Activated naive CD4-positive, alpha-beta T cell treated with anti-CD3 and anti-CD28 coated beads, Interleukin-2, amount 10 ng/mL, durations not matched to agents 7 days and 5 days (primary cell): ENCODE data around the gene ERBB2.
A peak's percentile ranks its signal among the peaks of the same experiment; 100 is the strongest.
"Not testable (repeated sequence)": the region's sequence is repeated elsewhere in the genome, so short reads cannot be mapped to it uniquely, and the experiment has no call there.

Experiments used
- CTCF ChIA-PET: fragments of 350-600 bp; sonication (Branson Sonifier 250); formaldehyde crosslinking; loops from one replicate; lab custom pipeline; 2021; ENCODE audit warnings: antibody characterized with exemption; lab: Charles Lee
- DNase-seq: peaks from one replicate; pipeline ENCODE4 v3.0.0-alpha.2; 2020
- H3K27ac Mint-ChIP-seq: one replicate; pipeline ENCODE4 v1.8.0; 2021; ENCODE audit warnings: mild to moderate bottlenecking, moderate library complexity, mixed read lengths
- H3K27me3 Mint-ChIP-seq: one replicate; pipeline ENCODE4 v1.8.0; 2021; ENCODE audit warnings: mild to moderate bottlenecking, mixed read lengths
- H3K36me3 Mint-ChIP-seq: one replicate; pipeline ENCODE4 v1.8.0; 2021; ENCODE audit warnings: mixed read lengths
- H3K4me1 Mint-ChIP-seq: one replicate; pipeline ENCODE4 v1.8.0; 2021; ENCODE audit warnings: mixed read lengths
- H3K4me3 Mint-ChIP-seq: one replicate; pipeline ENCODE4 v1.8.0; 2021; ENCODE audit warnings: mild to moderate bottlenecking, moderate library complexity, mixed read lengths
- H3K9me3 Mint-ChIP-seq: one replicate; pipeline ENCODE4 v1.8.0; 2021; ENCODE audit warnings: mixed read lengths

The ERBB2 gene

DNA sequence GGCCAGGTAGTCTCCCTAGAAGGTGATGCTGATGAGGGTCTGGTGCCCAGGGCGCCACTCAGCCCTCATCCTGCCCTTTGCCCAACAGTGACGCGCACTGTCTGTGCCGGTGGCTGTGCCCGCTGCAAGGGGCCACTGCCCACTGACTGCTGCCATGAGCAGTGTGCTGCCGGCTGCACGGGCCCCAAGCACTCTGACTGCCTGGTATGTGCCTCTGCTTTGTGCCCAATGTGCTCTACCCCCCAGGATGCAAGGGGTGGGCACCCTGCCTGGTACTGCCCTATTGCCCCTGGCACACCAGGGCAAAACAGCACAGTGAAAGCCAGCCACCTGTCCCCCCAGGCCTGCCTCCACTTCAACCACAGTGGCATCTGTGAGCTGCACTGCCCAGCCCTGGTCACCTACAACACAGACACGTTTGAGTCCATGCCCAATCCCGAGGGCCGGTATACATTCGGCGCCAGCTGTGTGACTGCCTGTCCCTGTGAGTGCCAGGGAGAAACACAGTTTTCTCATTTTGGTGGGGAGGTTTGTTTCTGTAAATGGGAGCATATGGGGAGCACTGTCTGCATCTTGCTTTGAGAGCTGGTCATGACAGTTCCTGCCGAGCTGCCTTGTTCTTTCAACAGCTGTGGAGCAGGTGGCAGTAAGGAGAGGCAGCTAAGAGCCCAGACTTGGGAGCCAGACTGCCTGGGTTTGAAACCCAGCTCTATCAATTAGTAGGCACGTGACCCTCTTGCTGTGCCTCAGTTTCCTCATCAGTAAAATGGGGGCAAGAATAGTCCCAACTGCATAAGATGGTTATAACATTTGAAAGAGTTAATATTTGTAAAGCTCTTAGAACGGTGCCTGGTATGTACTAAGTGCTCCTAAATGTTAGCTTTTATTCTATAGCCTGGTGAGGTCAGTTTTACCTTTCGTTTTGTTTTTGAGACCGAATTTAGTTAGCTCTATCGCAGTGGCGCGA lies 10.4 kb downstream of the ERBB2 start:
- CTCF ChIA-PET: interaction anchor here (0.9 kb wide), 1 partner anchor 56 kb away, joined by 3 read pairs; no protein-coding TSS in a partner anchor
- Mint-ChIP-seq H3K27ac (peak overlapping the region; percentile 58), H3K4me1 (peaks cover 35% of the 10 kb centered on the region), H3K9me3 (no peaks in the 10 kb centered on the region), H3K36me3 (no peaks in the 10 kb centered on the region), H3K27me3 (peaks cover 21% of the 10 kb centered on the region), H3K4me3 (no peak overlapping the region)
- no peak for DNase-seq

DNA sequence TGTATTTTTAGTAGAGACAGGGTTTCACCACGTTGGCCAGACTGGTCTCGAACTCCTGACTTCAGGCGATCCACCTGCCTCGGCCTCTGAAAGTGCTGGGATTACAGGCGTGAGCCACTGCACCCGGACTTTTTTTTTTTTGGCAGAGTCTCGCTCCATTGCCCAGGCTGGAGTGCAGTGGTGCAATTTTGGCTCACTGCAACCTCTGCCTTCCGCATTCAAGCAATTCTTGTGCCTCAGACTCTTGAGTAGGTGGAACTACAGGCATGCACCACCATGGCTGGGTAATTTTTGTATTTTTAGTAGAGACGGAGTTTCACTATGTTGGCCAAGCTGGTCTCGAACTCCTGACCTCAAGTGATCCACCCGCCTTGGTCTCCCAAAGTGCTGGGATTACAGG lies 11.2 kb downstream of the ERBB2 start:
- DNase-seq, H3K9me3 Mint-ChIP-seq, H3K27ac Mint-ChIP-seq, H3K4me3 Mint-ChIP-seq, H3K36me3 Mint-ChIP-seq: not testable (repeated sequence)
- Mint-ChIP-seq H3K27me3 (peaks cover 21% of the 10 kb centered on the region), H3K4me1 (peaks cover 35% of the 10 kb centered on the region)
- CTCF ChIA-PET: interaction anchor here (0.9 kb wide), 1 partner anchor 57 kb away, joined by 3 read pairs; no protein-coding TSS in a partner anchor

DNA sequence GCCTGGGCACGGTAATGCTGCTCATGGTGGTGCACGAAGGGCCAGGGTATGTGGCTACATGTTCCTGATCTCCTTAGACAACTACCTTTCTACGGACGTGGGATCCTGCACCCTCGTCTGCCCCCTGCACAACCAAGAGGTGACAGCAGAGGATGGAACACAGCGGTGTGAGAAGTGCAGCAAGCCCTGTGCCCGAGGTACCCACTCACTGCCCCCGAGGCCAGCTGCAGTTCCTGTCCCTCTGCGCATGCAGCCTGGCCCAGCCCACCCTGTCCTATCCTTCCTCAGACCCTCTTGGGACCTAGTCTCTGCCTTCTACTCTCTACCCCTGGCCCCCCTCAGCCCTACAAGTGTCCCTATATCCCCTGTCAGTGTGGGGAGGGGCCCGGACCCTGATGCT lies 12.0 kb downstream of the ERBB2 start:
- CTCF ChIA-PET: no interaction called here
- peaks cover 25% of the 10 kb centered on the region for H3K27me3 Mint-ChIP-seq
- no peak for DNase-seq
- no peaks in the 10 kb centered on the region for H3K9me3 Mint-ChIP-seq
- peaks cover 28% of the 10 kb centered on the region for H3K4me1 Mint-ChIP-seq
- no peak overlapping the region for H3K4me3 Mint-ChIP-seq
- H3K27ac Mint-ChIP-seq: no peak overlapping the region
- H3K36me3 Mint-ChIP-seq: no peaks in the 10 kb centered on the region

DNA sequence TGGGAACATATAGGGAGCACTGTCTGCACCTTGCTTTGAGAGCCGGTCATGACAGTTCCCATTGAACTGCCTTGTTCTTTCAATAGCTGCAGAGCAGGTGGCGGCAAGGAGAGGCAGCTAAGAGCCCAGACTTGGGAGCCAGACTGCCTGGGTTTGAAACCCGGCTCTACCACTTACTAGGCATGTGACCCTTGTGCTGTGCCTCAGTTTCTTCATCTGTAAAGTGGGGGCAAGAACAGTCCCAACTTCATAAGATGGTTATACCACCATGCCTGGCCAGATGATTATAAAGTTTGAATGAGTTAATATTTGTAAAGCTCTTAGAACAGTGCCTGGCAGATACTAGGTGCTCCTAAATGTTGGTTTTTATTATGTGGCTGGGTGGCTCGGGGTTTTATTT lies 14.4 kb downstream of the ERBB2 start:
- Mint-ChIP-seq H3K36me3 (no peaks in the 10 kb centered on the region), H3K9me3 (no peaks in the 10 kb centered on the region), H3K27ac (no peak overlapping the region), H3K4me1 (peaks cover 5% of the 10 kb centered on the region), H3K27me3 (peaks cover 33% of the 10 kb centered on the region), H3K4me3 (no peak overlapping the region)
- no peak for DNase-seq
- CTCF ChIA-PET: interaction anchor here (2.1 kb wide), 1 partner anchor 93 kb away, joined by 7 read pairs; no protein-coding TSS in a partner anchor

DNA sequence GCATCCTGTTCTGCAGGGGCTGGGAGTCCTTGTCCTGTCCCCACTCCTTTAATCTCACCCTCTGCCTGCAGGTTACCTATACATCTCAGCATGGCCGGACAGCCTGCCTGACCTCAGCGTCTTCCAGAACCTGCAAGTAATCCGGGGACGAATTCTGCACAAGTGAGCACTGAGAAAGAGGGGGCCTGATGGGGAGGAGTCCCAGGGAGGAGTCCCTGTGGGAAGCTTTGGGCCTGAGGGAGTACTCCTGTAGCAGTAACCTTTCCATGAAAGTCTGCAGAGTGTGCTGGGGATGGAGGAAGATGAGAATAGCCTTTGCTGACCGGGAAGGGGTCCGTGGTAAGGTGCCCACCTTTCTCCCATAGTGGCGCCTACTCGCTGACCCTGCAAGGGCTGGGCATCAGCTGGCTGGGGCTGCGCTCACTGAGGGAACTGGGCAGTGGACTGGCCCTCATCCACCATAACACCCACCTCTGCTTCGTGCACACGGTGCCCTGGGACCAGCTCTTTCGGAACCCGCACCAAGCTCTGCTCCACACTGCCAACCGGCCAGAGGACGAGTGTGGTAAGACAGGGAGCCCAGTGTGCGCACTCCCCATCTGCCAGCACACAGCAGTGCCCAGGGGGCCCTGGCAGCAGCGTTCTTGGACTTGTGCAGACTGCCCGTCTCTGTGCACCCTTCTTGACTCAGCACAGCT lies 15.7 kb downstream of the ERBB2 start:
- no peak overlapping the region for H3K27ac Mint-ChIP-seq
- no peaks in the 10 kb centered on the region for H3K9me3 Mint-ChIP-seq
- no peaks in the 10 kb centered on the region for H3K4me1 Mint-ChIP-seq
- no peak for DNase-seq
- no peaks in the 10 kb centered on the region for H3K36me3 Mint-ChIP-seq
- H3K4me3 Mint-ChIP-seq: no peak overlapping the region
- H3K27me3 Mint-ChIP-seq: peaks cover 44% of the 10 kb centered on the region
- CTCF ChIA-PET: interaction anchor here (1.2 to 2.1 kb wide), 2 partner anchors 62 to 94 kb away, joined by 4 to 7 read pairs; no protein-coding TSS in a partner anchor

- Mint-ChIP-seq H3K9me3 (no peaks in the 10 kb centered on the region), H3K36me3 (no peaks in the 10 kb centered on the region), H3K27ac (no peak overlapping the region), H3K4me3 (no peak overlapping the region), H3K4me1 (no peaks in the 10 kb centered on the region), H3K27me3 (peaks cover 40% of the 10 kb centered on the region)
- DNase-seq: no peak
- CTCF ChIA-PET: interaction anchor here (1.2 to 2.1 kb wide), 2 partner anchors 62 to 95 kb away, joined by 4 to 7 read pairs; no protein-coding TSS in a partner anchor
Observed at GRCh38 chr17:39716073-39716818, 16.4 kb downstream of the ERBB2 start.

DNA sequence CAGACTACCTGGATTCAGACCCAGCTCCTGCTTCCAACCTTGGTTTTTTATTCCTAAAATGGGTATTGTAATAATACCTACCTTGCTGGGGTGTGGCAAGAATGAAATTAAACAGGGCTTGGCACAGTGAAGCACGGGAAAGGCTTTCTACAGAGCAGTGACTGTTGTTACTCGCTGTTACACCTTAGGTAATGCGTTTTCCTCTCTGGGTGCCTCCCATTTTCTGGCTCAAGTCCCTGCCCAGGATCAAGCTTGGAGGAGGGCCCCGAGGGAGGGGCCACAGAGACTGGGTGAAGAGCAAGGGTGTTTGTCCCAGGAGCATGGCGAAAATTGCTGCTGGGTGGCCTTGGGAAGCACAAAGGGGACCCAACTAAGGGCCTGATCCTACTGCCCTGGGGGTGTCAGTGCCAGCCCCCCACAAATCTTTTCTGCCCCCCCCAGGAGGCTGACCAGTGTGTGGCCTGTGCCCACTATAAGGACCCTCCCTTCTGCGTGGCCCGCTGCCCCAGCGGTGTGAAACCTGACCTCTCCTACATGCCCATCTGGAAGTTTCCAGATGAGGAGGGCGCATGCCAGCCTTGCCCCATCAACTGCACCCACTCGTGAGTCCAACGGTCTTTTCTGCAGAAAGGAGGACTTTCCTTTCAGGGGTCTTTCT lies 17.1 kb downstream of the ERBB2 start:
- Mint-ChIP-seq H3K4me3 (no peak overlapping the region), H3K27me3 (peaks cover 40% of the 10 kb centered on the region), H3K9me3 (no peaks in the 10 kb centered on the region), H3K27ac (no peak overlapping the region), H3K36me3 (no peaks in the 10 kb centered on the region), H3K4me1 (no peaks in the 10 kb centered on the region)
- DNase-seq: no peak
- CTCF ChIA-PET: no interaction called here

DNA sequence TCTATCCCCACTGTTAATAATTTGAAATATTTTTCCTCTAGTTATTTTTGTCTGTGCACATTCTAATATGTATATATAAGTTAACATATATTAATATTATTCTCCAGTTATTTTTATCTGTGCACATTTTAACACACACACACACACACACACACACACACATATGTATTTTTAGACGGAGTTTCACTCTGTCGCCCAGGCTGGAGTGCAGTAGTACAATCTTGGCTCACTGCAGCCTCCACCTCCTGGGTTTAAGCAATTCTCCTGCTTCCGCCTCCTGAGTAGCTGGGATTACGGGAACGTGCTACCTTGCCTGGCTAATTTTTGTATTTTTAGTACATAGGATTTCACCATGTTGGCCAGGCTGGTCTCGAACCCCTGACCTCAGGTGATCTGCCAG lies 17.8 kb downstream of the ERBB2 start:
- Mint-ChIP-seq H3K27ac (no peak overlapping the region), H3K9me3 (no peaks in the 10 kb centered on the region), H3K36me3 (no peaks in the 10 kb centered on the region), H3K4me1 (no peaks in the 10 kb centered on the region), H3K27me3 (peaks cover 40% of the 10 kb centered on the region), H3K4me3 (no peak overlapping the region)
- CTCF ChIA-PET: interaction anchor here (1.5 kb wide), 1 partner anchor 95 kb away, joined by 9 read pairs; no protein-coding TSS in a partner anchor
- DNase-seq: no peak

DNA sequence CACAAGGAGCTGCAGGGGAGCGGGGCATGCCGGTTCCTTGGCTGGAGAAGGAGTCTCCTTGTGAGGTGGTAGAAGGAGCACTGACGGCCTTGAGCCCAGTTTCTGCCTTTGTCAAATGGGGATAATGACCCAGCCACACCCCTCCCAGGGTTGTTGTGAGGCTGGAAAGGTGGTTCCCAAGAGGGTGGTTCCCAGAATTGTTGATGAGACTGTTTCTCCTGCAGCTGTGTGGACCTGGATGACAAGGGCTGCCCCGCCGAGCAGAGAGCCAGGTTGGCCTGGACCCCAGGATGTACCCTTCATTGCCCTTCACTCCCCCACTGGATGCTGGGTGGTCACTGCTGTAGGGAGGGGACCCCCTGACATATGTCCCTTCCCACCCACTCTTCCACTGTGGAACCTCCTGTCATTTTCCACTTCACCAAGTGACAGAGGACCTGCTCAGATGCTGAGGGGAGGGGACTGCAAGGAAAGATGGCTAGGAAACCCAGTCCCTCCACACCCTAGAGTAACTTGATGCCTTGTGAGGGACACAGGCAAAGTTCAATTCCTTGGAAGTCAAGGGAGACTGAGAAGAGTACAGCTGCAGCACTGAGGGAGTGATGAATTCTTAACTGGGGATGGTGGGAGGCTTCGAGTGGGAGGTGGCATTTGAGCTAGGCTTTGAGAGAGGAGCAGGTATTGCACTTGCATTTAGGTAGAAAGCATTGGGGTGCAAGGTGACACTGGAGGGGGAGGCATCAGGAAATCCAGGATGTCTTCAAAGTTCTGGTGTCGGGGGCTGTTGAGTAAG lies 19.9 kb downstream of the ERBB2 start:
- DNase-seq: no peak
- Mint-ChIP-seq H3K4me3 (no peak overlapping the region), H3K27ac (no peak overlapping the region), H3K9me3 (no peaks in the 10 kb centered on the region), H3K27me3 (peaks cover 40% of the 10 kb centered on the region), H3K4me1 (no peaks in the 10 kb centered on the region), H3K36me3 (peaks cover under 1% of the 10 kb centered on the region)
- CTCF ChIA-PET: interaction anchor here (1.0 to 1.9 kb wide), 2 partner anchors 31 to 74 kb away, joined by 3 to 6 read pairs; partner anchors contain the start of gene PGAP3

DNA sequence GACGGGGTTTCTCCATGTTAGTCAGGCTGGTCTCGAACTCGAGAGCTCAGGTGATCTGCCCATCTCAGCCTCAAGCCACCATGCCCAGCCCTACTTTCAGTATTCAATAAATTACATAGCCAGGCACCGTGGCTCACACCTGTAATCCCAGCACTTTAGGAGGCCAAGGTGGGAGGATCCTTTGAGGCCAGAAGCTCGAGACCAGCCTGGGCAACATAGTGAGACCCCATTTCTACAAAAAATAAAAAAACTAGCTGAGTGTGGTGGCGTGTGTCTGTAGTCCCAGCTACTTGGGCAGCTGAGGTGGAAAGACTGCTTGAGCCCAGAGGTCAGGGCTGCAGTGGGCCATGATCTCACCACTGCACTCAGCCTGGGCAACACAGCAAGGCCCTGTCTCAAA lies 22.2 kb downstream of the ERBB2 start:
- Mint-ChIP-seq H3K4me3 (no peak overlapping the region), H3K36me3 (peaks cover 3% of the 10 kb centered on the region)
- CTCF ChIA-PET: interaction anchor here (1.4 kb wide), 1 partner anchor 53 kb away, joined by 3 read pairs; the partner anchor contains the start of gene PNMT

GRCh38 chr17:39722965-39723848 lies 23.3 kb downstream of the ERBB2 start:
- Mint-ChIP-seq H3K27ac (no peak overlapping the region), H3K4me1 (no peaks in the 10 kb centered on the region), H3K4me3 (no peak overlapping the region), H3K9me3 (no peaks in the 10 kb centered on the region), H3K27me3 (peaks cover 18% of the 10 kb centered on the region), H3K36me3 (peaks cover 4% of the 10 kb centered on the region)
- DNase-seq: peak; percentile 35
- CTCF ChIA-PET: interaction anchor here (0.6 to 1.4 kb wide), 2 partner anchors 27 to 54 kb away, joined by 3 read pairs; partner anchors contain the start of gene PNMT

More for the DNA sequence above, 22.2 kb downstream of the ERBB2 start:
- H3K27ac Mint-ChIP-seq: no peak overlapping the region
- no peak for DNase-seq
- H3K4me1 Mint-ChIP-seq: no peaks in the 10 kb centered on the region
- H3K27me3 Mint-ChIP-seq: peaks cover 19% of the 10 kb centered on the region
- H3K9me3 Mint-ChIP-seq: no peaks in the 10 kb centered on the region

- Mint-ChIP-seq H3K27ac (no peak overlapping the region), H3K27me3 (peaks cover 9% of the 10 kb centered on the region), H3K9me3 (no peaks in the 10 kb centered on the region), H3K36me3 (peaks cover 16% of the 10 kb centered on the region), H3K4me1 (peaks cover 13% of the 10 kb centered on the region), H3K4me3 (no peak overlapping the region)
- CTCF ChIA-PET: no interaction called here
- no peak for DNase-seq
Observed at GRCh38 chr17:39724731-39725130, 24.9 kb downstream of the ERBB2 start.
